Tibial nerve (tissue), 4 donors: ENCODE data around the gene BCAS3.
"Not testable (repeated sequence)": the region's sequence is repeated elsewhere in the genome, so short reads cannot be mapped to it uniquely, and the experiment has no call there.

Experiments used
- CTCF ChIP-seq, 5 experiments: fragments of 200-600 bp in 3 of 5; fragments of 450-650 bp in 2 of 5; sonication (generic) in 3 of 5; IDR thresholded peaks; one replicate each; pipeline ENCODE4 v1.5.1; 2016 to 2019; ENCODE audit warnings: antibody characterized with exemption in 5 of 5, mild to moderate bottlenecking in 3 of 5, moderate library complexity in 2 of 5
- EP300 ChIP-seq, 2 donors: sonication (generic); formaldehyde crosslinking; IDR thresholded peaks; one replicate each; pipeline ENCODE4 v1.6.1; 2017; ENCODE audit warnings: antibody characterized with exemption in 2 of 2, mild to moderate bottlenecking in 1 of 2
- POLR2A ChIP-seq, 2 donors: fragments of 450-650 bp; IDR thresholded peaks; one replicate each; pipeline ENCODE4 v1.6.1; 2017; ENCODE audit warnings: antibody characterized with exemption in 2 of 2, mild to moderate bottlenecking in 2 of 2, moderate library complexity in 2 of 2

- TF ChIP-seq CTCF, POLR2A, EP300 (IDR thresholded peaks at IDR 0.05): not testable (repeated sequence)
Observed at GRCh38 chr17:61244988-61245387, 567.3 kb downstream of the BCAS3 start.
